NT2/D1 (cell line): ENCODE data around the gene CCSER1.

Experiments
- YY1 ChIP-seq: IDR thresholded peaks from 2 replicates; pipeline ENCODE4 v1.6.1; 2011; ENCODE audit not compliant: insufficient read length, insufficient read depth
- ZNF274 ChIP-seq: IDR thresholded peaks from 2 replicates; pipeline ENCODE4 v1.6.1; 2011; ENCODE audit warnings: mild to moderate bottlenecking, low read depth, low read length

GRCh38 chr4:90730752-90731151, 603.6 kb downstream of the CCSER1 start:
- TF ChIP-seq YY1, result no peak
- TF ChIP-seq ZNF274, result no peak
